Left forelimb (tissue), 1 donor: ENCODE results near the gene ALDH3B2.
A peak's percentile ranks its signal among the peaks of the same experiment; 100 is the strongest.
"Not testable (repeated sequence)": the region's sequence is repeated elsewhere in the genome, so short reads cannot be mapped to it uniquely, and the experiment has no call there.

Experiments used
- DNase-seq: peaks from one replicate; pipeline ENCODE4 v3.0.0-alpha.2; 2018; ENCODE audit warnings: low spot score

The ALDH3B2 gene

GRCh38 chr11:67642173-67643120 is 32.0 kb downstream of the ALDH3B2 start:
- DNase-seq, result peak; percentile 52

- DNase-seq, result peak; percentile 60
Observed at GRCh38 chr11:67641338-67642172, 32.9 kb downstream of the ALDH3B2 start.

GRCh38 chr11:67640758-67641337 is 33.6 kb downstream of the ALDH3B2 start:
- DNase-seq, result peak; percentile 53

- peak; percentile 76 for DNase-seq
Observed at GRCh38 chr11:67640021-67640757, 34.2 kb downstream of the ALDH3B2 start.

- DNase-seq, result peak; percentile 40
Observed at GRCh38 chr11:67639438-67639859, 35.0 kb downstream of the ALDH3B2 start, which contains the start of gene TBX10. Gene TBX10, minus strand, starts transcription at chr11:67639763. Its CDS starts 291 bp downstream, at chr11:67639472.

- peak; percentile 51 for DNase-seq
Observed at GRCh38 chr11:67638535-67639437, 35.6 kb downstream of the ALDH3B2 start.

GRCh38 chr11:67637441-67637840 is 37.0 kb downstream of the ALDH3B2 start:
- DNase-seq, result not testable (repeated sequence)

- no peak for DNase-seq
Observed at GRCh38 chr11:67636962-67637361, 37.5 kb downstream of the ALDH3B2 start.

GRCh38 chr11:67635231-67635521 is 39.2 kb downstream of the ALDH3B2 start:
- no peak for DNase-seq

- peak; percentile 55 for DNase-seq
Observed at GRCh38 chr11:67634366-67635230, 39.8 kb downstream of the ALDH3B2 start.

GRCh38 chr11:67633758-67634365 is 40.6 kb downstream of the ALDH3B2 start:
- peak; percentile 63 for DNase-seq

- DNase-seq, result peak; percentile 45
Observed at GRCh38 chr11:67632982-67633755, 41.3 kb downstream of the ALDH3B2 start.

- DNase-seq, result no peak
Observed at GRCh38 chr11:67632175-67632981, 42.0 kb downstream of the ALDH3B2 start.

GRCh38 chr11:67631853-67632174 is 42.6 kb downstream of the ALDH3B2 start:
- DNase-seq, result peak; percentile 46

GRCh38 chr11:67631411-67631810 is 43.0 kb downstream of the ALDH3B2 start:
- peak; percentile 60 for DNase-seq

GRCh38 chr11:67630943-67631331 is 43.5 kb downstream of the ALDH3B2 start:
- DNase-seq, result no peak

GRCh38 chr11:67630228-67630942 is 44.0 kb downstream of the ALDH3B2 start:
- no peak for DNase-seq
